Activated naive CD8-positive, alpha-beta T cell treated with anti-CD3 and anti-CD28 coated beads for 36 hours (primary cell): ENCODE results near the gene MALT1. TPM values are rescaled to one million over a fixed set of nuclear protein-coding genes. Genes with fewer than 3 reads are reported as not detected.
A peak's percentile ranks its signal among the peaks of the same experiment; 100 is the strongest.

Experiments used
- DNase-seq: peaks from one replicate; pipeline ENCODE4 v3.0.0; 2021
- H3K27ac Mint-ChIP-seq: one replicate; pipeline ENCODE4 v1.8.0; 2022; ENCODE audit warnings: mild to moderate bottlenecking, moderate library complexity, mixed read lengths
- H3K27me3 Mint-ChIP-seq: one replicate; pipeline ENCODE4 v1.8.0; 2022; ENCODE audit warnings: mild to moderate bottlenecking, mixed read lengths
- H3K36me3 Mint-ChIP-seq: one replicate; pipeline ENCODE4 v1.8.0; 2021; ENCODE audit warnings: mild to moderate bottlenecking, mixed read lengths
- H3K4me1 Mint-ChIP-seq: one replicate; pipeline ENCODE4 v1.8.0; 2021; ENCODE audit warnings: mixed read lengths
- H3K4me3 Mint-ChIP-seq: one replicate; pipeline ENCODE4 v1.8.0; 2022; ENCODE audit warnings: mild to moderate bottlenecking, moderate library complexity, mixed read lengths
- H3K9me3 Mint-ChIP-seq: one replicate; pipeline ENCODE4 v1.8.0; 2022; ENCODE audit warnings: mixed read lengths
- total RNA-seq, 2 experiments: library from RNA; stranded (reverse); gene quantifications; one replicate each; pipeline ENCODE4 v1.2.3, GENCODE V29; 2021

MALT1 gene
- total RNA-seq, 2 experiments from 2014 or later: 46.2 to 46.5 TPM

DNA sequence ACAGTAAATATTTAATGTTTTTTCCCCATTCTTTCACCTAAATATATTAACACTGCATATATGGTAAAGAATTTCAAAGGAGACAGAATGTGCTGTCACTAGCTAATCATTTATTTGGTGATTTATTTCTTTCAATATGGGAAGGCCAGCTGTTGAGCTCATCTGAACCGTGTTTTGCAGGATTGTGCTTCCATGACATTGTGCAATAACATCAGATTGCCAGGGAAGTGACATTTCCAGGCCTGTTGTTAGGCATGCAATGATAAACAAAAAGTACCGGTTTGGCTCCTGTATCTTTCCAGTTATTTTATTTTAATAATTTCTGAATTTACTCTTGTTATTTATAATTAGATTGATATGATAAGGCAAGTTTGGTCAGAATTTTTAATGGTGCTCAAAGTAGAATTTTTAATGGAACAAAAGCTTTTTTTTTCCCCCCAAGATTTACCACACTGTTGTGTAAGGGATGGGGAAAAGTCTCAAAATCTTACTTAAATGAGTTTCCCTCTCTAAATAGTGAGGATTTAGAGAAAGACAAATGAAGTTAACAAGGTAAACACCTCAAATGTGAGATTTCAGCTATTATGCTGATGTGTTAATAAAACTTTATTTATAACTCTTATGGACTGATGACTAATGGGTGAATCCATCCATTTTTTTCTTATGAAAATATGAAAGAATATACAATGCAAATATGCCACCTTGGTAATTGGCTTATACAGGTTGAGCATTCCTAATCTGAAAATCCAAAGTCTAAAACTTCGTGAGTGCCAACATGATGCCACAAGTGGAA lies 52.7 kb downstream of the MALT1 start:
- Mint-ChIP-seq H3K27me3 (no peaks in the 10 kb centered on the region), H3K4me1 (peaks cover 22% of the 10 kb centered on the region), H3K4me3 (no peak overlapping the region), H3K27ac (no peak overlapping the region), H3K36me3 (peaks cover 28% of the 10 kb centered on the region), H3K9me3 (no peaks in the 10 kb centered on the region)
- DNase-seq: no peak

DNA sequence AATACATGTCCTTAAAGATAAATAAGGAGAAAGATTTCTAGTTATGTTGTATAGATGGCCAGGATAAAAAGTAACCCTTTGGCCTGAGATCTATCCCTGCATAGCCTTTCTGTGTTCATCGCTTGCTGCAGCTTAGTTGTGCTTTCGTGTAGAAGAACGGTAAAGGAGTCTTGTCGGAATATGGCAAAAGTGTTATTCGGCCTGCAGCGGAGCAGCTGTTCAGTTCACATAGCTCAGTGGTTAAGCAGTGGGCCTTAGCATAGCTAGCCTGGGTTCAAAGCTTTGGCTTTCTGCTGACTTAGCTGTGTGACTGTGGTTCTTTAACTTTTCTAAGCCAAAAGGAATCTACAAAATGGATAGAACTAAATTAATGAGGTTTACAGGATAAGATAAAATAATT lies 55.4 kb downstream of the MALT1 start:
- Mint-ChIP-seq H3K27me3 (no peaks in the 10 kb centered on the region), H3K4me1 (peaks cover 6% of the 10 kb centered on the region), H3K27ac (no peak overlapping the region), H3K4me3 (no peak overlapping the region), H3K9me3 (no peaks in the 10 kb centered on the region), H3K36me3 (peaks cover 16% of the 10 kb centered on the region)
- DNase-seq: no peak

DNA sequence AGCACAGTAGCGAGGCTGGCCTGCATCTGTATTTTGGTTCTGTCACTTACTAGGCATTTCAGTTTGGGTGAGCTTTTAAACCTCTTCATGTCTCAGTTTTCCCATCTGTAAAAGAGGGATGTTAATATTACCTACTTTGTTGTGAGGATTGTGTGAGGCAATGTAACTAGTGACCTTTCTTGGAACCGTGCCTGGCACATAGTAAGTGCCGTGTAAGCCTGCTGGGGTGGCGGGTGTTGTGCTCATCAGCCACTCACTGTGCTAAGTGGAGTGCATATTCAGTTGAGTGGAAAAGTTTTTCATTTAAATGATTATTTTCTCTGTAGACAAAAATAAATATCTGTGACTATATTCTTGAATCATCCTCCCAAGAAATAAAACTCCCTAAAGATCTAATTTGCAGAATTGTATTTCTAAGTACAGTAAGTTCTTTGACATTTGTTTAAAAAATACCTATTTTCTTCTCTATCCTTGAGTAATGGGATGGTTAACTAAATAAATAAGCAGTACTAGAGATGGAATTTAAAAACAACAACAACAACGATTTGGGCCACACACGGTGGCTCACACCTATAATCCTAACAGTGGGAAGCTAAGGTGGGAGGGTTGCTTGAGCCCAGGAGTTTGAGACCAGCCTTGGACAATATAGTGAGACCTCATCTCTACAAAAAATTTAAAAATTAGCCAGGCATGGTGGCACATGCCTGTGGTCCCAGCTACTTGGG lies 56.7 kb downstream of the MALT1 start:
- peaks cover 2% of the 10 kb centered on the region for H3K4me1 Mint-ChIP-seq
- H3K4me3 Mint-ChIP-seq: no peak overlapping the region
- H3K27me3 Mint-ChIP-seq: no peaks in the 10 kb centered on the region
- no peak overlapping the region for H3K27ac Mint-ChIP-seq
- no peaks in the 10 kb centered on the region for H3K9me3 Mint-ChIP-seq
- DNase-seq: no peak
- H3K36me3 Mint-ChIP-seq: peaks cover 14% of the 10 kb centered on the region

DNA sequence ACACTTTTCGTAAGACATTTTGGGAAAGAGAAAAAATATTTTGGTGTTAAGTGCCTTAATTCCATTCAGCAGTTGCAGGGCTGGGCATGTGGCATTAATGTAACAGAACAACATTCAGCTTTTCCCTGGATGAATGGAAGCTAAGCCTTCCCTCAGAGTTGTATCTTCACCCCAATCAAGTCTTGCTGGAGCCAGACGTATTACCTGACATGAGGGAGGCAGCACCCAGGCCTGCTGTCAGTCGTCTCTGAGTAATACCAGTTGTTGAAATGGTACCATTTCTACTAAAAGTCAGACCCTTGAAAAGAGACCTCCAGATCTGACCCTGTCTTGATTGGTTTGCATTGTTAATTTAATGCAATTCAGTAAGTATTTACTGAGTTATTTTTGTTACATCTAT lies 57.5 kb downstream of the MALT1 start:
- DNase-seq: no peak
- H3K9me3 Mint-ChIP-seq: no peaks in the 10 kb centered on the region
- peaks cover 13% of the 10 kb centered on the region for H3K36me3 Mint-ChIP-seq
- no peaks in the 10 kb centered on the region for H3K4me1 Mint-ChIP-seq
- no peak overlapping the region for H3K27ac Mint-ChIP-seq
- H3K4me3 Mint-ChIP-seq: no peak overlapping the region
- no peaks in the 10 kb centered on the region for H3K27me3 Mint-ChIP-seq

DNA sequence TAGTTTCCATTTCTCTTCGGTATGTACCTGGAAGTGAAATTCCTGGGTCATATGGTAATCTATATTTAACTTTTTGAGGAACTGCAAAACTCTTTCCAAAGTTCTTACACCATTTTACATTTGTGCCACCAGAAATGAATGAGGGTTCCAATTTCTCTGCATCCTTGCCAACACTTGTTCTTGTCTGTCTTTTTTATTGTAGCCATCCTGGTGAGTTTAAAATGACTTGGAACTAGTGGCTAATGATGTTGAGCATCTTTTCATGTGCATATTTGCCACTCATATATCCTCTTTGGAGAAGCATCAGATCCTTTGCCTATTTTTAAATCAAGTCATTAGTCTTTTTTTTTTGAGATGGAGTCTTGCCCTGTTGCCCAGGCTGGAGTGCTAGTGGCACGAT lies 59.4 kb downstream of the MALT1 start:
- H3K9me3 Mint-ChIP-seq: no peaks in the 10 kb centered on the region
- H3K36me3 Mint-ChIP-seq: peaks cover 12% of the 10 kb centered on the region
- H3K27ac Mint-ChIP-seq: no peak overlapping the region
- H3K4me1 Mint-ChIP-seq: peaks cover 3% of the 10 kb centered on the region
- no peaks in the 10 kb centered on the region for H3K27me3 Mint-ChIP-seq
- no peak overlapping the region for H3K4me3 Mint-ChIP-seq
- no peak for DNase-seq

DNA sequence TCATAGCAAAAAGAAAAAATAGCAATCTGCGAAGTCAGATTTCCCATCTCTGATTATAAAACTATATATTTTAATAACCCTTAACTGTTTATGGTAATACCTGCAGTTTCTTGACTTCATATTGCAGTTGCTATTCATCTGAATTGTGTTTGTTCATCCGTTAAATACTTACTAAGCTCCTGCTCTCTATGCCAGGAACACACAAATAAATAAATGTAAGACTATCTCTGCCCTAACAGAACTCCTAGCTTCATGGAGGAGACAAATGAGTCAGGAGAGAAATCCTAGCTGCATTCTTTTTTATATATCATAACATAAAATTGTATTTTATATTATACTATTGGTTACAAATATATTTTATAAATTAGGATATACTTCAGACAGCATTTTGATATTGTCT lies 61.2 kb downstream of the MALT1 start:
- Mint-ChIP-seq H3K36me3 (peaks cover 18% of the 10 kb centered on the region), H3K9me3 (no peaks in the 10 kb centered on the region), H3K4me1 (peaks cover 3% of the 10 kb centered on the region), H3K27ac (no peak overlapping the region), H3K4me3 (no peak overlapping the region), H3K27me3 (no peaks in the 10 kb centered on the region)
- DNase-seq: no peak

DNA sequence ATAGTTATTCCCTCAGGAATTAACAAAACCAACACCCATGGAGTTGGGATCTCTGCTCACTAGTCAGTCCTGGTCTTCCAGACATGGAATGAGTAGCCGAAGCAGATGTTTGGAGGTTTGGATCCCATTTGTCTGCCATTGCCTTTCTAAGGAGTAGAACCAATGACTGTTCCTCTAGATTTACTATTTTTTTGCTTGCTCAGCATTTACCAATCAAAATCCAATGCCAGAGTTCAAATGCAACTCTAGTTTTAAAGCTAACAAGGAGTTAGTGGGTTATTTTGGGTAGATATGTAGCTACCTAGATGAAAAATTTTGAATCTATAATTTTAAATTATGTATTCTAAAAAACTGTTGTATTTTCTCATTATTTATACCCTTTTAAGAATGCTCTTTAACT lies 62.6 kb downstream of the MALT1 start:
- H3K4me3 Mint-ChIP-seq: no peak overlapping the region
- DNase-seq: no peak
- no peaks in the 10 kb centered on the region for H3K9me3 Mint-ChIP-seq
- H3K4me1 Mint-ChIP-seq: peaks cover 3% of the 10 kb centered on the region
- H3K27ac Mint-ChIP-seq: no peak overlapping the region
- H3K36me3 Mint-ChIP-seq: peaks cover 29% of the 10 kb centered on the region
- no peaks in the 10 kb centered on the region for H3K27me3 Mint-ChIP-seq

DNA sequence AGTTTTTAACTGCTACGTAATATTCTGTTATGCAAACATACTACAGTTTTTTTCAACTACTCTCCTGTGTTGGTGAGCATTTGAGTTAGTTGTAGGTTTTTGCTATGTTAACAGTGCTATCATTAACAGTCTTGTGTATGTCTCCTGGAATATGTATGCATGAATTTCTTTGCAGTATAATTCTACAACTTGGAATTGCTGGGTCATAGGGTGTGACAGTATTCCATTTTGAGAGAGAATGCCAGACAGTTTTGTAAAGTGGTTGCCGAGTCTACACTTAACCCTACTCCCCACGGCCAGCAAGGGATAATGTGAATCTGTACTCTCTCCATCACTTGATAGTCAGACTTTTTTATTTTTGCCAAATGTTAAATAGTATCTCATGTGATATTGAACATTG lies 67.1 kb downstream of the MALT1 start:
- H3K4me3 Mint-ChIP-seq: no peak overlapping the region
- peaks cover 32% of the 10 kb centered on the region for H3K36me3 Mint-ChIP-seq
- H3K27ac Mint-ChIP-seq: no peak overlapping the region
- no peaks in the 10 kb centered on the region for H3K27me3 Mint-ChIP-seq
- peaks cover 3% of the 10 kb centered on the region for H3K4me1 Mint-ChIP-seq
- H3K9me3 Mint-ChIP-seq: no peaks in the 10 kb centered on the region
- no peak for DNase-seq

DNA sequence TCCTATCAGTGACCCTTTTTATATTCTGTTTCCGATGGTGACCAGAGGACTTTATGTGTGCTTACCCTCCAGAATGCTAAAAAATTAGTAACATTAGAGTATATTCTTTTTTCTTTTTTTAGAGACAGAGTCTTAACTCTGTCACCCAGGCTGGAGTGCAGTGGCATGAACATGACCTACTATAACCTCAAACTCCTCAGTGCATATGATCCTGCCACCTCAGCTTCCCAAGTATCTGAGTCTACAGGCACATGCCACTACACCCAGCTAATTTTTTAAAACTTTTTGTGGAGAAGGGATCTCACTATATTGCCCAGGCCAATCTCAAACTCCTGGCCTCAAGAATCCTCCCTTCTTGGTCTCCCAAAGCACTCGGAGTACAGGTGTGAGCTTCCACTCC lies 74.6 kb downstream of the MALT1 start:
- peaks cover 3% of the 10 kb centered on the region for H3K4me1 Mint-ChIP-seq
- no peak for DNase-seq
- H3K27ac Mint-ChIP-seq: no peak overlapping the region
- no peak overlapping the region for H3K4me3 Mint-ChIP-seq
- no peaks in the 10 kb centered on the region for H3K27me3 Mint-ChIP-seq
- H3K36me3 Mint-ChIP-seq: peaks cover 63% of the 10 kb centered on the region
- H3K9me3 Mint-ChIP-seq: peaks cover 17% of the 10 kb centered on the region

DNA sequence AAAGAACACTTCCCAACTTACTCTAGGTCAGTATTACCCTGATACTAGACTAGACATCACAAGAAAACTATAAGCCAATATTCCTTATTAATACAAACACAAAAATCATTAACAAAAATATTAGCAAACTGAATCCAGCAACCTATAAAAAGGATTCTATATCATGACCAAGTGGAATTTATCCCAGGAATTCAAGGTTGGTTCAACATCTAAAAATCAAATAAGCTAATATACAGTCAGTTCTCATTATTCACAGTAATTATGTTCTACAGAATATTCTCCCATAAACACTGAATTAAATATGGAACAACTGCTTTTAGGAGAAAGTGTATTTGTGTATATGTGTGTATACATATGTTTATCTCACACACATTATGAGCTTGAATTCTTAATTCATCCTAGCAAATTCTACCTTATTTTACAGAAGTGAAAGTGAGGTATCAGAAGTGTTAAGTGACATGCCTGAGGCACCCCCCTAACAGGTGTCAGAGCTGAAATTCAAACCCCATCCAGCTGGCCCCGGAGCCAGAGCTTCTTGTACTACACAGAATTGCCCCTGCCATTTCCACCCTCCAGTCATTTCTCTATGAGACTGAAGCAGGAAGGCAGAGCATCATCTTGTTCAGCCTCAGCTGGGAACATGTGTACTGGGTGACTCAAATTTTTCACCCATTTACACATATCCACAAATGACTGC lies 77.8 kb downstream of the MALT1 start:
- no peak for DNase-seq
- Mint-ChIP-seq H3K27ac (no peak overlapping the region), H3K9me3 (peaks cover 17% of the 10 kb centered on the region), H3K4me3 (no peak overlapping the region), H3K36me3 (peaks cover 63% of the 10 kb centered on the region), H3K27me3 (no peaks in the 10 kb centered on the region), H3K4me1 (peaks cover 3% of the 10 kb centered on the region)

DNA sequence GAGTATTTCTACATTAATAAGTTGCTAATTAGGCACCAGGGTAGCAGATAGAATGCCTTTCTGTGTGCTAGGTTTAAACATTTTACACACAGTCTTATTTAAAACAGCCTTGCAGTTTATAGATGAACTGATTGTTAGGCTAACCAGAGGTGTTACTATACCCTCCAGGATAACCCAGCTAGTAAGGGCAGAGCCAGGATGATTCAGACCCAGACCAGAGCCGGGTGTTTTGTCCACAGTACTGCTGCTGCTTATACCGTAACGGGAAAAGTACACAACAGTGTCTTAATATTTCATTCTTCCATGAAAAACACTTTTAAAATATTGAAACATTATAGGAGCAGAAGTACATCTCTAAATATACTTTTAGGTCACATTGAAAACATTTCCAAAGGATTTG lies 82.7 kb downstream of the MALT1 start:
- peaks cover 25% of the 10 kb centered on the region for H3K36me3 Mint-ChIP-seq
- peaks cover 25% of the 10 kb centered on the region for H3K4me1 Mint-ChIP-seq
- no peak for DNase-seq
- peaks cover 6% of the 10 kb centered on the region for H3K9me3 Mint-ChIP-seq
- H3K27ac Mint-ChIP-seq: no peak overlapping the region
- peaks cover 3% of the 10 kb centered on the region for H3K27me3 Mint-ChIP-seq
- H3K4me3 Mint-ChIP-seq: no peak overlapping the region

DNA sequence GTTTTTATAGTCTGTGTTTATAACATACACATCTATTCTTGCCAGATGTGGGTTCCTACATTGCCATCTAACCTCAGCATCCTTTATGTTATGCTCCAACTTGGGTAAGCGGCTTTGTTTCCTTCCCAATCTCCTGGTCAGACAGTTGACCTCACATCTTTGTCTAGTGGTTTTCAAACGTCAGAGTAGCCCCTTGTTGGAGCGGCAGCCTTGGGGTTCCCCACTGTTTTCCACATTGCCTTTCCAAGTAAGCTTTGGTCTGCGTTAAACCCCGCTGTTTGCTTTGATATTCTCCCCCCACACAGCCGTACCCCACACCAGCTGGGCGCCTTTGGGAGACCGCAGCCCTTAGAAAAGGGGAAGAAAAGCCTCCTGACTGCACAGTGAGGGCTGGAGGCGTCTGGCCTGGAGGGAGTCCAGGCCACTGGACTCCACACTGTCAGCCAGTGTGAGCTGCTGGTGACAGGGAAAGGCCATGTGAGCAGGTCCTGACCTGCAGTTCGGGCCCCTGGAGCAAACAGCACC lies 83.3 kb downstream of the MALT1 start:
- Mint-ChIP-seq H3K27me3 (peaks cover 4% of the 10 kb centered on the region), H3K9me3 (peaks cover 4% of the 10 kb centered on the region), H3K4me1 (peaks cover 25% of the 10 kb centered on the region), H3K4me3 (no peak overlapping the region), H3K36me3 (peaks cover 19% of the 10 kb centered on the region), H3K27ac (peak overlapping the region; percentile 80)
- peak; percentile 8 for DNase-seq

DNA sequence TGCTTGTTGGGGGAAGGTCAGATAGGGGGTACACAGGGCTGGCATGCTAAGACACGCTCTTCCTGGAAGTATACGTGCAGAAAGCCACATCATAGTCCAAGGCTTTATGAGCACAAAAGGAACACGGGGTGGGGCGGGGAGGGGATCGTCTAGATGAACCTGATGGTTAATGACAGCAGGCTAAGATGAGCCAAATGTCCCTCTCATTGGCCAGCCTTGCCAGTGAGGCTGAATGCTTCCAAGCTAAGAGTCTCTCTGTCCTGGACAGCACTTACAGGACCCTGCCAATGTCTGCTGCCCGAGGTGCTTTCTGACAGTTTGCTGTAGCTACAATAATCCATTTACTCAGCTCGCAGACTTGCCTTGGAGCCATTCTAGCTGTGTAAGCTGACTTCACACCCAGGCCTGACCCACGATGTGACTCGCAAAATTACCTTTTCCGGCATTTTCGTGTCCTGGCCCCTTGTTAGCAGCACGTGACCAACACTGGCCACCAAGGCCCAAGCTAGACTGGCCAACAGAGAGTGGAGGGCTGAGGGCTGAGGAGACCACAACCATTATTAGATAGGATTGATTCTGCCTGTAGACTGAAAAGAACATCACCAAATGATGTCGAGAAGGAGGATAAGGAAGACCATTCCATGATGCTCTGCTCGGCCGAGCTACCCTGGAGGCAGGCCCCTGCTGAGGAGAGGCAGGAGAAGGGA lies 84.2 kb downstream of the MALT1 start:
- Mint-ChIP-seq H3K27ac (peak overlapping the region; percentile 80), H3K36me3 (peaks cover 10% of the 10 kb centered on the region), H3K27me3 (peaks cover 9% of the 10 kb centered on the region), H3K4me1 (peaks cover 25% of the 10 kb centered on the region), H3K4me3 (peak overlapping the region; percentile 2), H3K9me3 (no peaks in the 10 kb centered on the region)
- no peak for DNase-seq

DNA sequence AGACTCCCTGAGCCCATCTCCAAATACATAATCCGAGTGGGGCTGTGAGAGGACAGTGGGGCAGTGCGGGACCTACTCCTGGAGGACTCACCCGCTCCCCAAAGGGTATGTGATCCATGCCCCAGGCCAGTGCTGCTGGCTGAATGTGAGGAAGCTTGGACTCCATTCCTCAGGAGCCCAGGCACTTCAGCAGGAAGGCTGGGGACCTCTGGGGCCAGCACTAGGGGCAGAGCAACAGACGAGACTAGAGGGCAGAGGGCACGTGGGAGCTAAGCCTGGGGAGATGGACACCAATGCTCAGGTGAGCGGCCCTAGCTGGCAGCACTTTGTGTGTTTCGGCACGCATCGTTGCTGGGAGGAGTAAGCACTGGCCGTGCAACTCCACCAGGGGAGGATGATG lies 84.9 kb downstream of the MALT1 start:
- Mint-ChIP-seq H3K9me3 (no peaks in the 10 kb centered on the region), H3K4me3 (no peak overlapping the region), H3K36me3 (peaks cover 4% of the 10 kb centered on the region), H3K27me3 (peaks cover 9% of the 10 kb centered on the region), H3K4me1 (peaks cover 29% of the 10 kb centered on the region), H3K27ac (no peak overlapping the region)
- no peak for DNase-seq
